IMR-90 (cell line): ENCODE data around the gene TRIP4. TPM values are rescaled to one million over a fixed set of nuclear protein-coding genes. Genes with fewer than 3 reads are reported as not detected.

Experiments used
- ATAC-seq: fragments of 200-7000 bp; cut with Tn5 transposase; 2 replicates; pipeline ENCODE4 v1.9.1; 2020; ENCODE audit warnings: low read depth, mild to moderate bottlenecking, moderate library complexity
- BruUV-seq: library from RNA; stranded (reverse); fragments of 400-500 nt; replicated peaks from 2 replicates; lab custom pipeline; 2021; lab: Mats Ljungman, UMichigan
- CTCF ChIA-PET: fragments of 300-600 bp; formaldehyde crosslinking; extraction: SDS; loops from one replicate; lab custom pipeline; 2021; ENCODE audit warnings: antibody characterized with exemption; lab: Yijun Ruan, JAX
- POLR2A ChIA-PET: fragments of 300-600 bp; sonication (Branson Sonifier 250); formaldehyde crosslinking; loops from one replicate; lab custom pipeline; 2022; ENCODE audit warnings: antibody characterized with exemption; ENCODE audit not compliant: unreplicated experiment; lab: Charles Lee
- DNase-seq: peaks from one replicate; pipeline ENCODE4 v3.0.0; 2013
- H2AFZ ChIP-seq: replicated peaks from 2 replicates; pipeline ENCODE3; 2013; ENCODE audit warnings: low read length, mild to moderate bottlenecking; ENCODE audit not compliant: poor library complexity
- H2AK5ac ChIP-seq: 2 replicates; pipeline ENCODE4 v1.6.1; 2013; ENCODE audit warnings: low read depth, low read length, inconsistent platforms
- H2AK9ac ChIP-seq: replicated peaks from 2 replicates; pipeline ENCODE3; 2013; ENCODE audit warnings: mild to moderate bottlenecking, low read depth, low read length, moderate library complexity; ENCODE audit not compliant: poor library complexity
- H2BK120ac ChIP-seq: 2 replicates; pipeline ENCODE4 v1.6.1; 2013; ENCODE audit warnings: low read depth, low read length, inconsistent platforms
- H2BK15ac ChIP-seq: 3 replicates; pipeline ENCODE4 v1.6.1; 2013; ENCODE audit warnings: low read depth, low read length, inconsistent platforms
- H2BK20ac ChIP-seq: 2 replicates; pipeline ENCODE4 v1.6.1; 2013; ENCODE audit warnings: low read depth, mild to moderate bottlenecking, inconsistent platforms, low read length, moderate library complexity
- H2BK5ac ChIP-seq: 2 replicates; pipeline ENCODE4 v1.6.1; 2013; ENCODE audit warnings: mild to moderate bottlenecking, low read depth, low read length, inconsistent platforms; ENCODE audit not compliant: poor library complexity, severe bottlenecking
- H3K14ac ChIP-seq: replicated peaks from 2 replicates; pipeline ENCODE4 v1.6.1; 2013; ENCODE audit warnings: low read depth, low read length, inconsistent platforms
- H3K18ac ChIP-seq: 2 replicates; pipeline ENCODE4 v1.6.1; 2013; ENCODE audit warnings: low read depth, low read length, control low read depth
- H3K23ac ChIP-seq: 2 replicates; pipeline ENCODE4 v1.6.1; 2013; ENCODE audit warnings: low read depth, low read length, inconsistent platforms
- H3K27ac ChIP-seq: 2 replicates; pipeline ENCODE4 v1.5.1; 2013; ENCODE audit warnings: mild to moderate bottlenecking, control low read depth, low read length; ENCODE audit not compliant: insufficient read depth
- H3K27me3 ChIP-seq: 2 replicates; pipeline ENCODE4 v1.6.1; 2013; ENCODE audit warnings: low read length; ENCODE audit not compliant: control insufficient read depth, insufficient read depth
- H3K36me3 ChIP-seq: 2 replicates; pipeline ENCODE4 v1.6.1; 2013; ENCODE audit warnings: low read length, mixed read lengths; ENCODE audit not compliant: control insufficient read depth, insufficient read depth
- H3K4ac ChIP-seq: 2 replicates; pipeline ENCODE4 v1.6.1; 2013; ENCODE audit warnings: low read depth, low read length, inconsistent platforms
- H3K4me1 ChIP-seq: 2 replicates; pipeline ENCODE4 v1.6.1; 2013; ENCODE audit warnings: low read length, mixed read lengths; ENCODE audit not compliant: control insufficient read depth, insufficient read depth
- H3K4me2 ChIP-seq: 2 replicates; pipeline ENCODE4 v1.6.1; 2013; ENCODE audit warnings: low read depth, mild to moderate bottlenecking, control low read depth, low read length, moderate library complexity
- H3K4me3 ChIP-seq: 2 replicates; pipeline ENCODE4 v1.5.1; 2013; ENCODE audit warnings: low read depth, mild to moderate bottlenecking, control low read depth, low read length, moderate library complexity; ENCODE audit not compliant: insufficient read depth
- H3K56ac ChIP-seq: 2 replicates; pipeline ENCODE4 v1.6.1; 2013; ENCODE audit warnings: low read length, inconsistent platforms; ENCODE audit not compliant: insufficient read depth; ENCODE audit errors: extremely low read depth
- H3K79me1 ChIP-seq, 2 experiments: 2 replicates each; pipeline ENCODE4 v1.6.1; 2013; ENCODE audit warnings: low read length in 2 of 2, inconsistent platforms in 1 of 2, low read depth in 1 of 2
- H3K9ac ChIP-seq: 2 replicates; pipeline ENCODE4 v1.6.1; 2013; ENCODE audit warnings: low read depth, low read length, control low read depth
- H3K9me1 ChIP-seq: 2 replicates; pipeline ENCODE4 v1.6.1; 2013; ENCODE audit warnings: low read length, inconsistent platforms; ENCODE audit not compliant: insufficient read depth
- H3K9me3 ChIP-seq: 2 replicates; pipeline ENCODE4 v1.6.1; 2013; ENCODE audit warnings: low read length; ENCODE audit not compliant: control insufficient read depth, insufficient read depth
- H4K20me1 ChIP-seq: 2 replicates; pipeline ENCODE4 v1.6.1; 2013; ENCODE audit warnings: low read length, inconsistent platforms; ENCODE audit not compliant: insufficient read depth
- H4K5ac ChIP-seq: 2 replicates; pipeline ENCODE4 v1.6.1; 2013; ENCODE audit warnings: mild to moderate bottlenecking, low read depth, low read length, control low read depth
- H4K8ac ChIP-seq, 2 experiments: 2 replicates each; pipeline ENCODE4 v1.6.1; 2013; ENCODE audit warnings: low read depth in 2 of 2, low read length in 2 of 2, control low read depth in 1 of 2, inconsistent platforms in 1 of 2
- H4K91ac ChIP-seq: 2 replicates; pipeline ENCODE4 v1.6.1; 2013; ENCODE audit warnings: low read depth, low read length, inconsistent platforms; ENCODE audit not compliant: insufficient read depth
- BHLHE40 ChIP-seq: fragments of 150-350 bp; IDR thresholded peaks from 2 replicates; pipeline ENCODE4 v1.6.1; 2016; ENCODE audit warnings: mild to moderate bottlenecking, low read depth, low read length
- CEBPB ChIP-seq: IDR thresholded peaks from 2 replicates; pipeline ENCODE4 v1.6.1; 2012; ENCODE audit warnings: low read depth, low read length, improper control_type of control experiment
- CHD1 ChIP-seq: IDR thresholded peaks from 2 replicates; pipeline ENCODE4 v1.6.1; 2012; ENCODE audit warnings: low read depth, low read length, improper control_type of control experiment
- CTCF ChIP-seq: conservative IDR thresholded peaks from 2 replicates; pipeline ENCODE4 v1.5.1; 2012; ENCODE audit warnings: mild to moderate bottlenecking, low read depth, low read length, improper control_type of control experiment
- ELK1 ChIP-seq: fragments of 150-350 bp; IDR thresholded peaks from 2 replicates; pipeline ENCODE4 v1.6.1; 2016; ENCODE audit warnings: low read depth, mild to moderate bottlenecking, low read length, moderate library complexity, borderline replicate concordance
- FOS ChIP-seq: fragments of 150-350 bp; IDR thresholded peaks from 2 replicates; pipeline ENCODE4 v1.6.1; 2016; ENCODE audit warnings: low read depth, low read length
- MAFK ChIP-seq: IDR thresholded peaks from 2 replicates; pipeline ENCODE4 v1.6.1; 2012; ENCODE audit warnings: low read depth, low read length, improper control_type of control experiment
- MAZ ChIP-seq: IDR thresholded peaks from 2 replicates; pipeline ENCODE4 v1.6.1; 2012; ENCODE audit warnings: low read depth, mild to moderate bottlenecking, low read length, improper control_type of control experiment, moderate library complexity, borderline replicate concordance
- MXI1 ChIP-seq: IDR thresholded peaks from 2 replicates; pipeline ENCODE4 v1.6.1; 2012; ENCODE audit warnings: low read depth, mild to moderate bottlenecking, low read length, moderate library complexity, borderline replicate concordance
- NFE2L2 ChIP-seq: fragments of 150-350 bp; IDR thresholded peaks from 2 replicates; pipeline ENCODE4 v1.6.1; 2016; ENCODE audit warnings: low read depth, mild to moderate bottlenecking, low read length
- POLR2A ChIP-seq: IDR thresholded peaks from 2 replicates; pipeline ENCODE4 v1.6.1; 2012; ENCODE audit warnings: mild to moderate bottlenecking, low read depth, low read length
- RAD21 ChIP-seq: IDR thresholded peaks from 2 replicates; pipeline ENCODE4 v1.6.1; 2012; ENCODE audit warnings: low read length, improper control_type of control experiment
- RCOR1 ChIP-seq: IDR thresholded peaks from 2 replicates; pipeline ENCODE4 v1.6.1; 2012; ENCODE audit warnings: mild to moderate bottlenecking, low read length, improper control_type of control experiment; ENCODE audit not compliant: insufficient replicate concordance
- RFX5 ChIP-seq: IDR thresholded peaks from 2 replicates; pipeline ENCODE4 v1.8.0; 2012; ENCODE audit warnings: low read depth, mild to moderate bottlenecking, low read length, moderate library complexity
- SMC3 ChIP-seq: fragments of 150-350 bp; IDR thresholded peaks from 2 replicates; pipeline ENCODE4 v1.6.1; 2016; ENCODE audit warnings: low read depth, mild to moderate bottlenecking, antibody characterized with exemption, low read length, moderate library complexity
- USF2 ChIP-seq: fragments of 150-350 bp; IDR thresholded peaks from 2 replicates; pipeline ENCODE4 v1.6.1; 2017; ENCODE audit warnings: mild to moderate bottlenecking, antibody characterized with exemption, low read length, low read depth
- WGBS, 2 experiments: methylation state at CpG; one replicate each; pipeline versions ENCODE4 v1.1.5 to v1.1.7; 2013; ENCODE audit warnings: missing lambda C conversion rate in 2 of 2; ENCODE audit not compliant: insufficient read length in 1 of 2; ENCODE audit errors: extremely low coverage in 2 of 2; 5-methylcytosine and 5-hydroxymethylcytosine counted together
- dilution Hi-C: fragments of 300-500 bp; cut with HindIII; formaldehyde crosslinking; loops from one replicate; pipeline ENCODE4 v1.14.3; 2018; ENCODE audit warnings: low sequenced_read_pairs; ENCODE audit not compliant: unreplicated experiment
- in situ Hi-C: fragments of 300-500 bp; cut with MboI; formaldehyde crosslinking; loops from 3 replicates; pipeline ENCODE4 v1.14.3; 2019; ENCODE audit warnings: low sequenced_read_pairs, inconsistent platforms, mixed read lengths
- intact Hi-C: fragments of 100-400 bp; cut with micrococcal nuclease; formaldehyde crosslinking; loops from 2 replicates; pipeline ENCODE4 v1.10.0; 2022
- polyA plus RNA-seq, 3 experiments: library from polyadenylated mRNA; depleted of rRNA; stranded (reverse); fragments of >200 nt; gene quantifications; 2 replicates each; pipeline ENCODE4 v1.2.3, GENCODE V29; 2012; ENCODE audit warnings: low replicate concordance in 1 of 3
- total RNA-seq: library from RNA; depleted of rRNA; stranded (reverse); fragments of >200 nt; gene quantifications from 2 replicates; pipeline ENCODE4 v1.2.3, GENCODE V29; 2012

Gene TRIP4
- total and polyA plus RNA-seq, 2 of the 4 experiments (the other 2 are of a cell fraction): 13.1 to 19.4 TPM

GRCh38 chr15:64425221-64425620 is 37.6 kb downstream of the TRIP4 start:
- no peaks in the 10 kb centered on the region for H3K27me3 ChIP-seq
- H2AK9ac ChIP-seq: no peak overlapping the region
- ChIA-PET CTCF (no interaction called here), POLR2A (no interaction called here)
- no peak overlapping the region for H4K5ac ChIP-seq
- H3K9me1 ChIP-seq: no peaks in the 10 kb centered on the region
- no peak overlapping the region for H2BK120ac ChIP-seq
- H3K56ac ChIP-seq: no peak overlapping the region
- H4K8ac ChIP-seq: no peak overlapping the region
- no peak overlapping the region for H3K27ac ChIP-seq
- no peak overlapping the region for H3K18ac ChIP-seq
- H3K9me3 ChIP-seq: no peaks in the 10 kb centered on the region
- no peak for DNase-seq
- H3K4me3 ChIP-seq: no peak overlapping the region
- no peak overlapping the region for H2AFZ ChIP-seq
- no peak for ATAC-seq
- no TSS peak for BruUV-seq
- no peak overlapping the region for H2BK5ac ChIP-seq
- H2AK5ac ChIP-seq: no peak overlapping the region
- H3K14ac ChIP-seq: no peak overlapping the region
- H4K91ac ChIP-seq: no peak overlapping the region
- 100% methylated on average over 1 of the region's 3 CpGs; no CpG with 5 or more reads in 1 of the 2 experiments for WGBS, 2 experiments
- no peak overlapping the region for H2BK20ac ChIP-seq
- H4K20me1 ChIP-seq: no peaks in the 10 kb centered on the region
- H3K4me2 ChIP-seq: no peak overlapping the region
- peaks cover 3 to 17% of the 10 kb centered on the region in 2 experiments; a peak in 3 of 4 replicates for H3K79me1 ChIP-seq
- H3K36me3 ChIP-seq: peaks cover 18% of the 10 kb centered on the region
- peaks cover 4% of the 10 kb centered on the region; the same call in 1 of the 2 replicates for H3K4me1 ChIP-seq
- no peak overlapping the region for H3K9ac ChIP-seq
- H3K4ac ChIP-seq: no peak overlapping the region
- TF ChIP-seq CHD1 (no peak), RAD21 (no peak), POLR2A (no peak), CEBPB (no peak), FOS (no peak), RFX5 (no peak), CTCF (no peak), RCOR1 (no peak), MAZ (no peak), BHLHE40 (no peak), SMC3 (no peak), ELK1 (no peak), MAFK (no peak), NFE2L2 (no peak), USF2 (no peak), MXI1 (no peak)
- in situ Hi-C loops: loop anchor here (5.0 kb wide), 1 partner anchor 242 kb away; no protein-coding TSS in a partner anchor
- H3K23ac ChIP-seq: no peak overlapping the region
- dilution Hi-C loops: no loop called here
- H2BK15ac ChIP-seq: no peak overlapping the region
- intact Hi-C loops: loop anchor here (5.0 kb wide), 1 partner anchor 302 kb away; no protein-coding TSS in a partner anchor
